Immature natural killer cell (primary cell): ENCODE measurements around the gene NOL9. TPM values are rescaled to one million over a fixed set of nuclear protein-coding genes. Genes with fewer than 3 reads are reported as not detected.
"Not testable (repeated sequence)": the region's sequence is repeated elsewhere in the genome, so short reads cannot be mapped to it uniquely, and the experiment has no call there.

ENCODE experiments used
- DNase-seq, 3 donors: peaks; one replicate each; pipeline ENCODE4 v3.0.0; 2022; ENCODE audit warnings: mixed read lengths in 1 of 3
- H3K27ac Mint-ChIP-seq, 6 donors: one replicate each; pipeline ENCODE4 v1.8.0; 2020; ENCODE audit warnings: mixed read lengths in 6 of 6, mild to moderate bottlenecking in 5 of 6, inconsistent platforms in 4 of 6, moderate library complexity in 3 of 6
- H3K27me3 Mint-ChIP-seq, 3 donors: one replicate each; pipeline ENCODE4 v1.8.0; 2020 to 2021; ENCODE audit warnings: low read depth in 3 of 3, mild to moderate bottlenecking in 3 of 3, mixed read lengths in 3 of 3, moderate library complexity in 3 of 3, inconsistent platforms in 1 of 3
- H3K36me3 Mint-ChIP-seq, 3 donors: one replicate each; pipeline ENCODE4 v1.8.0; 2020; ENCODE audit warnings: mixed read lengths in 3 of 3, inconsistent platforms in 2 of 3, mild to moderate bottlenecking in 2 of 3
- H3K4me1 Mint-ChIP-seq, 2 donors: one replicate each; pipeline ENCODE4 v1.8.0; 2020; ENCODE audit warnings: inconsistent platforms in 2 of 2, mild to moderate bottlenecking in 2 of 2, mixed read lengths in 2 of 2, moderate library complexity in 1 of 2
- H3K4me3 Mint-ChIP-seq, 5 donors: one replicate each; pipeline ENCODE4 v1.8.0; 2020; ENCODE audit warnings: mild to moderate bottlenecking in 5 of 5, mixed read lengths in 5 of 5, inconsistent platforms in 3 of 5, moderate library complexity in 3 of 5
- H3K9me3 Mint-ChIP-seq, 6 donors: one replicate each; pipeline ENCODE4 v1.8.0; 2020; ENCODE audit warnings: mild to moderate bottlenecking in 6 of 6, mixed read lengths in 6 of 6, inconsistent platforms in 4 of 6, moderate library complexity in 3 of 6
- polyA plus RNA-seq, 3 donors: library from polyadenylated mRNA; unstranded; fragments of 300-500 nt; fragmentation: Illumina TruSeq; gene quantifications; one replicate each; pipeline ENCODE4 v1.2.3, GENCODE V29; 2021

NOL9 gene
- polyA plus RNA-seq, result 10 to 100 TPM in 1 of 3 donors, 1 to 10 TPM in 2; 4.3 to 18.2 (median 8.4) TPM

DNA sequence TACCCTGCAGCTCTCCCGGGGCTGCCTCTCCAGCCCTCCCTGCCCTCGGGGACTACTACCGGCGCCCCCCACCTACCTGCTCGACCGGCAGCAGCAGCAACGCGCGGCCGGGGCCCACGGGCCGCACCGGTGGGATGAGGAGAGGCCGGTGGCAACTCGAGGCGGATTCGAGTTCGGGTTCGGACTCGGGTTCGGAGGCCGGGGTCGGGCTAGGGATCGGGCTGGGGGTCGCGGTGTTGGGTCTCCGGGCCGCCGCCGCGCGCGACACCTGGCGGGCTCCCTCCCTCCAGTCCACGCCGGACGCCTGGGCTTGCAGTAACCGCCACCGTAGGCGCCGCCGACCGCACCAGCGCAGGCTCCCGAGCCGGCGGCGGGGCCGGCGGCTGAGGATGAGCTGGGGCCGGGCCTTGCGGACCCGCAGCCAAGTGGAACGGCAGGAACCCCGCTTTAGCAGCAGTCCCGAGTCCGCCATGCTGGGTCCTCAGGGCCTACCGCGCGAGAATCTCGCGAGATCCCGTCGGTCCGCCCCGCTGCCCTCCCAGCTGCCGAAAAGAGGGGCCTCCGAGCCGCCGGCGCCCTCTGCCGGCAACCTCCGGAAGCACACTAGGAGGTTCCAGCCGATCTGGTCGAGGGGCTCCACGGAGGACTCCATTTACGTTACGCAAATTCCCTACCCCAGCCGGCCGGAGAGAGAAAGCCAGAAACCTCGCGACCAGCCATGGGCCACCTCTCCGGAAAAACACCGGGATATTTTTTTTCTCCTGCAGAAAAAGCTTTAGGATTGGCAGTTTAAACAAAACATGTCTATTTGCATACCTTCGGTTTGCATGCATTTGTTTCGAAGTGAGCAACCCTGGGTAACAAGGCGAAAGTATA, at the start of gene NOL9:
NOL9 (minus strand) TSS at position 483 of the 876 bp plus-strand sequence; CDS start at position 472, 11 bp downstream.
- DNase-seq, result peak; percentile 93 to 94 (median 94)
- H3K27me3 Mint-ChIP-seq, result no peaks in the 10 kb centered on the region
- peak within 1 kb of the TSS; percentile 75 to 81 (median 77) for H3K4me3 Mint-ChIP-seq
- H3K9me3 Mint-ChIP-seq, result no peaks in the 10 kb centered on the region
- H3K27ac Mint-ChIP-seq, result peak within 1 kb of the TSS in 4 of 6 donors; percentile 48 to 70 (median 68)
- peaks cover 6 to 21% of the 10 kb centered on the region in 2 donors for H3K4me1 Mint-ChIP-seq
- peaks cover 0 to 3% (median 0%) of the 10 kb centered on the region in 3 donors for H3K36me3 Mint-ChIP-seq

DNA sequence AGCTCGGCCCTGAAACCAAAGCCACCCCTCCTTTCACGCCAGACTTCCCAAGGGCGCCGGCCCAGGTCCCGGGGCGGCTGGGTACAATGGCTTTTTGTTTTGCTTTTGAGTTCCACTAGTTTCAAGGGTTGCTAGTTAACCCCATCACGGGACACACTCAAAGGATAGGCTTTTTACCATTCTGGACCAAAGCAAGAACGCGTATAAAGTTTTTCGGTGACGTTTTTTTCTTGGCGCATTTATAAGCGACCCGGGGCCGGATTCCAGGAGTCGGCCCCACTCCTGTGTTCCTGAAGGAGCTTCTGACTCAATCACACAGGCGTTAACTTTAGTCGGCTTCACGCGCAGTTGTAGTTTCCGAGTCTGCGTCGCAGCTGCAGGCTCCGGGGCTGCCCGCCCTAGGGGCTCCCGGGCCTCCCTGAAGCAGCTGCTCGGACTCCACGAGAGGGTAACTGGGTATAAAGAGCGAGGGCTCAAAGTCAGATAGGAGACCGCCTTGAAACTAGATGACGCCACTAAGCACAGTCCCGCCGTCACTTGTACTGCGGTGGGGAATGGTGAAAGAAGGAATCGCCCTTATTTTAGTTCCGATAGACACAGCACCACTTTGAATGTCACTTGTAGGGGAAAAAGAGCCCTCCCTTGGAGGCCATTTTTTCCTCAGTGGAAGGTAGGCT, 49.1 kb upstream of the NOL9 start:
- peaks cover 0 to 19% (median 3%) of the 10 kb centered on the region in 3 donors for H3K27me3 Mint-ChIP-seq
- H3K4me3 Mint-ChIP-seq, result peak overlapping the region; percentile 85 to 90 (median 87)
- peak overlapping the region; percentile 92 to 97 (median 94) for H3K27ac Mint-ChIP-seq
- H3K4me1 Mint-ChIP-seq, result peaks cover 39% of the 10 kb centered on the region in 2 donors
- DNase-seq, result peak; percentile 75 to 78 (median 77)
- no peaks in the 10 kb centered on the region for H3K36me3 Mint-ChIP-seq
- H3K9me3 Mint-ChIP-seq, result no peaks in the 10 kb centered on the region

DNA sequence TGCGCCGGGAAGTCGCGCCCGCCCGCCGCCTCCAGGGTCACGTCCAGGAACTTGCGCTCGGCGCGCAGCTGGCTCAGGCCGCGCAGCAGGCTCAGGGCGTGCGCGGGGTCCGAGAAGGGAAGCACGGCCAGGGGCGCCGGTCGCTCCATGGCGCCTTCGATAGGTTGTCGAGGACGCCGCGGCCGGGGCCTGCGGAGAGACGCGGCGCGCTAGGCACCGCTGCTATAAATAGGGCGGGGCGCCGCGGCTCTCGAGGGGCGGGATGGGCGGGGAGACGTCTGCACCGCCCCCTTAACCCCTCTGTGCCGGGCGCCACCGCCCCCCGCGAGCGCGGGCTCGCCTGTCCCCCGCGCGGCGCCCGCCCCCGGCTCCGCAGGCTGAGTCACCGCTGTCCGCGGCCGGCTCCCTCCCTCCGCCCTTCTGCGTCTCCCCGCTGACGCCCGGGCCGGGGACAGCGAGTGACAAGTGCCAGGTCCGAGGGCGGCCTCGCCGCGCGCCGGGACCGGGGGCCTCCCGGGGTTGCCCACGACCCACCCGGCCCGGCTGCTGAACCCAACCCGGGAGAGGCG, 48.4 kb upstream of the NOL9 start, which contains the start of gene KLHL21:
KLHL21 (minus strand) TSS at position 201 of the 569 bp plus-strand sequence; CDS start at position 149, 52 bp downstream.
- peak; percentile 87 to 88 (median 87) for DNase-seq
- Mint-ChIP-seq H3K27ac (peak within 1 kb of the TSS; percentile 92 to 97 (median 94)), H3K4me3 (peak within 1 kb of the TSS; percentile 85 to 98 (median 96)), H3K36me3 (no peaks in the 10 kb centered on the region), H3K4me1 (peaks cover 39 to 40% of the 10 kb centered on the region in 2 donors), H3K9me3 (no peaks in the 10 kb centered on the region), H3K27me3 (peaks cover 0 to 19% (median 3%) of the 10 kb centered on the region in 3 donors)

DNA sequence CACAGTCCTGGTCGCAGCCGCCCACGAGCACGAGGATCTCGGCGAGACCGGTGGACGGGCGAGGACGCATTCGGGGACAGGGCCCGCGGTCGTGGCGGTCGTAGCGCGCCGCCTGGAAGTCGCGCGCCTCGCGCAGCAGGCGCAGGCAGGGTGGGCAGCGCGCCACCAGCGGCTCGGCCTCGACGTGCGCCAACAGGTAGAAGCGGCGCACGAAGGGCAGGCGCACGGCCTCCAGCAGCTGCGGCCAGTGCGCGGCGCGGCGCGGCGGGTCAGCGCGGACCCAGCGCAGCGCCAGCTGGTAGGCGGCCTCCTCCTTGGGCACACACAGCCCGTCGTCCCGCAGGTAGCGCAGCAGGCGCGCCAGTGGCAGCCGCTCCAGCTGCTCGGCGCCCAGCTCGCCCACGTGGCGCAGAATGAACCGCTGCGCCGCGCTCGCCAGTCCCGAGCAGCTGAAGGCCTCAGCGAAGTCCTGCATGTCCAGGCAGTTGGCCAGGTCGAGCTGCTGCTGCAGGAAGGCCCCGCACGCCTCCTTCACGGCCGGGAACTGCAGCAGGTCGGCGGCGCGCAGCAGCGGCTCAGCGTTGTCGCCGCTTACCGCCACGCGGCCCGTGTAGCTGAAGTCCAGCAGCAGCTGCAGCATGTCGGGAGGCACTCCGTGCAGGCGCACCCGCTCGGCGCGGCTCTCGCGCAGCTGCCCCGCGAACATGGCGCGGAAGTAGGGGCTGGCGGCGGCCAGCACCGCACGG, 47.8 kb upstream of the NOL9 start:
- Mint-ChIP-seq H3K4me1 (peaks cover 39 to 45% of the 10 kb centered on the region in 2 donors), H3K4me3 (peak overlapping the region; percentile 85 to 98 (median 96)), H3K9me3 (no peaks in the 10 kb centered on the region), H3K27ac (peak overlapping the region; percentile 59 to 95 (median 72)), H3K27me3 (peaks cover 0 to 19% (median 3%) of the 10 kb centered on the region in 3 donors), H3K36me3 (no peaks in the 10 kb centered on the region)
- DNase-seq, result peak in 2 of 3 donors; percentile 24 to 32

GRCh38 chr1:6601049-6601922, 47.0 kb upstream of the NOL9 start:
- DNase-seq, result peak; percentile 55 to 68 (median 56)
- Mint-ChIP-seq H3K4me1 (peaks cover 45 to 48% of the 10 kb centered on the region in 2 donors), H3K36me3 (peaks cover 0 to 4% (median 0%) of the 10 kb centered on the region in 3 donors), H3K4me3 (peak overlapping the region; percentile 85 to 98 (median 96)), H3K27me3 (peaks cover 0 to 19% (median 3%) of the 10 kb centered on the region in 3 donors), H3K9me3 (no peaks in the 10 kb centered on the region), H3K27ac (peak overlapping the region; percentile 89 to 95 (median 93))

DNA sequence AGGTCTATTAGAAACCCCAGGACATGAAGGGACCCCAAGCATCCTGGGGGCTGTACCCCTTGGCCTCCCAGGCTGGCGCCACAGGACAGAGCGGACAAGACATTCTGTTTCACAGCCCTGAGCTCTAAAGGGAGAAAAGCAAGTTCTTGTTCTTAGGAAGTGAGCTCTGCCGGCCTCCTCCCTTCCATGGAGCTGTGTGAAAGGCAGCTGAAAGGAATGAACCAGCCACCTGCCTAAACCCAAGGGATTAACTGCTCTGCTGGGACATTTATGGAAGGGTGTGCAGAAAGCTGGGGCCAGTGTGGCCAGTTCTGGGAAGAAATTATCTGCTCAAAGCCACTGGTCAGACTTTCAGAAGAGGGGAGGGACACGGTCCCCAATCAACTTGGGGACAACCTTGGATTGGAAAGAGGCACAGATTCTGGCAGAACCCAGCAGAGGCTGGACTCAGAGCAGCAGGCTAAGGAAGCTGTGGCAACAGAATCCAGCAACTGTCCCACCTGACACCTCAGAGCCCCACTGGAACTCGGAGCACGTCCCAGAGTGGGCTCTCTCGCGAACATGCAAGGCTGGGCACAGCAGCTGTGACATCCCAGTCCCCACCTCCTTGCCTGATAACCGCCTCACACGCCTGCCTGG, 46.2 kb upstream of the NOL9 start:
- H3K4me1 Mint-ChIP-seq, result peaks cover 52 to 56% of the 10 kb centered on the region in 2 donors

GRCh38 chr1:6599991-6600390, 45.7 kb upstream of the NOL9 start:
- H3K27ac Mint-ChIP-seq, result peak overlapping the region; percentile 87 to 95 (median 93)
- H3K4me1 Mint-ChIP-seq, result peaks cover 58 to 60% of the 10 kb centered on the region in 2 donors
- peaks cover 1 to 19% (median 3%) of the 10 kb centered on the region in 3 donors for H3K27me3 Mint-ChIP-seq
- H3K4me3 Mint-ChIP-seq, result peak overlapping the region; percentile 85 to 98 (median 96)
- DNase-seq, H3K9me3 Mint-ChIP-seq: not testable (repeated sequence)
- peaks cover 0 to 17% (median 0%) of the 10 kb centered on the region in 3 donors for H3K36me3 Mint-ChIP-seq

More for the DNA sequence above, 46.2 kb upstream of the NOL9 start:
- H3K9me3 Mint-ChIP-seq, result no peaks in the 10 kb centered on the region
- H3K27ac Mint-ChIP-seq, result peak overlapping the region; percentile 89 to 95 (median 93)
- peak overlapping the region; percentile 85 to 98 (median 96) for H3K4me3 Mint-ChIP-seq
- peaks cover 0 to 11% (median 0%) of the 10 kb centered on the region in 3 donors for H3K36me3 Mint-ChIP-seq
- peaks cover 1 to 19% (median 3%) of the 10 kb centered on the region in 3 donors for H3K27me3 Mint-ChIP-seq
- DNase-seq, result no peak

GRCh38 chr1:6599141-6599975, 45.0 kb upstream of the NOL9 start:
- Mint-ChIP-seq H3K4me1 (peaks cover 60 to 61% of the 10 kb centered on the region in 2 donors), H3K27ac (peak overlapping the region; percentile 84 to 95 (median 88))

DNA sequence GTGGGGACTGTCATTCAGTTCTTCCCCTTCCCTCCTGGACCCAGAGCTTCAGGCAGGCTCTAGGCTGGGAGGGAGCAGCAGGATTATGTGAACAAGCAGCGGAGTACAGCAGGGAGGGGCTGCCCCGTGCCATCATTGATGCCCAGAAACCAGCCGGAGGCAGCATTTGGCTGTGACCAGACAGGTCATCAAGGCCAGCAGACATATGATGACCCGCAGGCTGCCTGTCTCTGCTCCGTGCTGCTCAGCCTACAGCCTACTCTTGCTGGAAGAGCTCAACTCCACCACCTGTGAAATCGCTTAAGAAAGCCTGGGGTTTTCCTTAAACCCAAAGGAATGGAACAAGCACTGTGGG, 43.4 kb upstream of the NOL9 start:
- Mint-ChIP-seq H3K9me3 (no peaks in the 10 kb centered on the region), H3K4me3 (no peak overlapping the region), H3K36me3 (peaks cover 0 to 25% (median 0%) of the 10 kb centered on the region in 3 donors)

More at GRCh38 chr1:6599141-6599975, 45.0 kb upstream of the NOL9 start:
- no peaks in the 10 kb centered on the region for H3K9me3 Mint-ChIP-seq
- H3K4me3 Mint-ChIP-seq, result peak overlapping the region; percentile 85 to 98 (median 96)
- peaks cover 0 to 19% (median 0%) of the 10 kb centered on the region in 3 donors for H3K36me3 Mint-ChIP-seq
- peak in 2 of 3 donors; percentile 40 to 45 for DNase-seq
- H3K27me3 Mint-ChIP-seq, result peaks cover 1 to 20% (median 3%) of the 10 kb centered on the region in 3 donors

DNA sequence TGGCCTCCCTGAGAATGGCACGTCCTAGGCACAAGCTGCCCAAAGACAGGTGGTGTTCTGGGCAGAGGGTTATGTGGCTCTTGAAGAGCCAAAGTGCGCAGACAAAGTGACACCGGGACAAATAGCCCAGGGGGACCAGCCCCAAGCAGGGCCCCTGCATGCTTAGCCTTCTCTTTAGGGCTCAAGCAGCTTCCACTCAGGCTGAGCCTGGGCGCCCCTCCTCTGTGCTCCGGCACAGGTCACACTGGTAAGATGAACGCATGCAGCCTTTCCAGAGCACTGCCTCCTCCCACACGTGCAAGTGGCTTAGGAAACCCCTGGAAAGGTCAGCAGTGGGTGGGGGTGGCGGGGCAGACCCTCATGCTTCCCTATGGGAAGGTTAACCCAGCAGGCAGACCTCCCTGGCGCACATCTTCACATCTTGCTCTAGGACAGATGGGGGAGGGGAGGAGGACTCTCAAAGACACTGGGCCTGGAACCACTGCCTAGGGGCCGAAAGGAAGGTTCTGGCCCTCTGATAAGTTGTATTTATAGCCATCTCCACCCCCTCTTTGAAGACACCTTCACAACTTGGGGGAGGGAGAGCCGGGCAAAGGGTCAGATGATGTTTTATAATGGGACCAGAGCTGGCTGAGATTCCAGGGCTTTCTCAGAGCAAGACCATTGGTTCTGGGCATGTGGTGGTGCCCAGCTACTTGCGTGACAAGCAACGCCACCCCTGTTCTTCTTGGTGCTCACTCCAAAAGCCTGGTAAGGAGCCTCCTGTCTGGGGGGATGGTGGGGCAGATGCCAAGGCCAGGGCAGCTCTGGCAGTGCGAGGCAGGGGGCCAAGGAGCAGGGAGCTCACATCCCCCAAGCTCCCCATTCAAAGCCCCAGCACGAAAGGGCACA, 42.8 kb upstream of the NOL9 start:
- peaks cover 0 to 25% (median 0%) of the 10 kb centered on the region in 3 donors for H3K36me3 Mint-ChIP-seq
- H3K4me3 Mint-ChIP-seq, result no peak overlapping the region
- H3K27ac Mint-ChIP-seq, result no peak overlapping the region
- peaks cover 59 to 64% of the 10 kb centered on the region in 2 donors for H3K4me1 Mint-ChIP-seq
- no peaks in the 10 kb centered on the region for H3K9me3 Mint-ChIP-seq
- H3K27me3 Mint-ChIP-seq, result peaks cover 0 to 7% (median 1%) of the 10 kb centered on the region in 3 donors
- no peak for DNase-seq

More for the DNA sequence above, 43.4 kb upstream of the NOL9 start:
- Mint-ChIP-seq H3K4me1 (peaks cover 54 to 58% of the 10 kb centered on the region in 2 donors), H3K27ac (peak overlapping the region in 1 of 6 donors; percentile 17), H3K27me3 (peaks cover 0 to 7% (median 1%) of the 10 kb centered on the region in 3 donors)
- DNase-seq, result no peak
